ENCODE results near the gene FAU. TPM values are rescaled to one million over a fixed set of nuclear protein-coding genes. Genes with fewer than 3 reads are reported as not detected.
A peak's percentile ranks its signal among the peaks of the same experiment; 100 is the strongest.

Gene FAU
- total and polyA plus RNA-seq, 9 of the 15 experiments (the other 6 are each of a cell fraction or from before 2014, with no cell fraction given): 433 to 1,827 (median 942) TPM

DNA sequence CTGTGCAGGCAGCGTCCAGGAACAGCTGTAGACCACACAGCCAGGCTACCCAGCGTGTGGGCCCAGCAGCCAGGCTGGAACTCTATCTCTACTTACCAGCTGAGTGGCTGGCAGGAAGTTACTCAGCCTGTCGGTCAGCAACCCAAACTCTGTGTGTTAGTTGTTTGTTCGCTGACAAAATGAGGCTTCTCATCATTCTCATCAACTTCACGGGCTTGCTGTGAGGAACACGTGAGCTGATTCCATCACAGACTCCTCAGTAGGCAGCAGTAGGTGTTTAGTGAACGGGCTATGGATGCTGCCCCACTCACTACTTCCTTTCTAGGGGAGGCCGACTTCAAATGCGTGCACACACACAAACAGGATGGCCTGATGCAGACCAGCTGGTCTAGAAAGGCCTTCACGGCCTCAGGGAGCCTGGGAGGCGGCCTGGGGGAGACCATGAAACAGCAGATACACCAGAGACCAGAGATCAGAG, 47.3 kb upstream of the FAU start (continued):
- TF ChIP-seq ZBTB1 (CRISPR knock-in tag; IDR thresholded peaks at IDR 0.05; ENCODE audit: borderline replicate concordance, low read depth) (peak; percentile 25; the same call in 1 of the 2 replicates), MTA3 (IDR thresholded peaks at IDR 0.05; ENCODE audit: borderline replicate concordance) (no peak), PPARD (CRISPR knock-in tag; IDR thresholded peaks at IDR 0.05) (no peak), FOXA3 (CRISPR knock-in tag; conservative IDR thresholded peaks at IDR 0.05 in 1 of 2, IDR thresholded peaks at IDR 0.05 in 1 of 2) (no peak), TAF7 (tag; IDR thresholded peaks at IDR 0.05) (no peak), CHCHD3 (CRISPR knock-in tag; IDR thresholded peaks at IDR 0.05) (no peak), HDAC2 (IDR thresholded peaks at IDR 0.05) (no peak; the same call in 1 of the 2 replicates), ZNF12 (CRISPR knock-in tag; IDR thresholded peaks at IDR 0.05) (no peak), TEAD1 (CRISPR knock-in tag; IDR thresholded peaks at IDR 0.05) (no peak; a peak in 1 of 4 replicates), PHF20 (IDR thresholded peaks at IDR 0.05; ENCODE audit: partially characterized antibody) (no peak), FOXA1 (IDR thresholded peaks at IDR 0.05; ENCODE audit: borderline replicate concordance) (no peak), KDM1A (IDR thresholded peaks at IDR 0.05) (peak in 1 of 2 experiments; percentile 50; a peak in 1 of 4 replicates), GATAD2B (IDR thresholded peaks at IDR 0.05; ENCODE audit: borderline replicate concordance) (no peak), MCM7 (IDR thresholded peaks at IDR 0.05) (no peak), ZNF347 (CRISPR knock-in tag; IDR thresholded peaks at IDR 0.05; ENCODE audit: low read depth) (no peak), RAD51 (IDR thresholded peaks at IDR 0.05; ENCODE audit: borderline replicate concordance, low read depth) (no peak; the same call in 1 of the 2 replicates), ZNF41 (CRISPR knock-in tag; conservative IDR thresholded peaks at IDR 0.05) (no peak), MEF2D (tag; conservative IDR thresholded peaks at IDR 0.05; ENCODE audit: low read depth) (no peak), SMAD4 (CRISPR knock-in tag; conservative IDR thresholded peaks at IDR 0.05) (peak; percentile 97), KDM4B (IDR thresholded peaks at IDR 0.05; ENCODE audit: borderline replicate concordance in 2 of 2, low read depth in 1 of 2) (no peak)
- TF ChIP-seq, protein P1, sequence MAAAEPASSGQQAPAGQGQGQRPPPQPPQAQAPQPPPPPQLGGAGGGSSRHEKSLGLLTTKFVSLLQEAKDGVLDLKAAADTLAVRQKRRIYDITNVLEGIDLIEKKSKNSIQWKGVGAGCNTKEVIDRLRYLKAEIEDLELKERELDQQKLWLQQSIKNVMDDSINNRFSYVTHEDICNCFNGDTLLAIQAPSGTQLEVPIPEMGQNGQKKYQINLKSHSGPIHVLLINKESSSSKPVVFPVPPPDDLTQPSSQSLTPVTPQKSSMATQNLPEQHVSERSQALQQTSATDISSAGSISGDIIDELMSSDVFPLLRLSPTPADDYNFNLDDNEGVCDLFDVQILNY (CRISPR knock-in tag; IDR thresholded peaks at IDR 0.05): no peak
- TF ChIP-seq, protein P2, sequence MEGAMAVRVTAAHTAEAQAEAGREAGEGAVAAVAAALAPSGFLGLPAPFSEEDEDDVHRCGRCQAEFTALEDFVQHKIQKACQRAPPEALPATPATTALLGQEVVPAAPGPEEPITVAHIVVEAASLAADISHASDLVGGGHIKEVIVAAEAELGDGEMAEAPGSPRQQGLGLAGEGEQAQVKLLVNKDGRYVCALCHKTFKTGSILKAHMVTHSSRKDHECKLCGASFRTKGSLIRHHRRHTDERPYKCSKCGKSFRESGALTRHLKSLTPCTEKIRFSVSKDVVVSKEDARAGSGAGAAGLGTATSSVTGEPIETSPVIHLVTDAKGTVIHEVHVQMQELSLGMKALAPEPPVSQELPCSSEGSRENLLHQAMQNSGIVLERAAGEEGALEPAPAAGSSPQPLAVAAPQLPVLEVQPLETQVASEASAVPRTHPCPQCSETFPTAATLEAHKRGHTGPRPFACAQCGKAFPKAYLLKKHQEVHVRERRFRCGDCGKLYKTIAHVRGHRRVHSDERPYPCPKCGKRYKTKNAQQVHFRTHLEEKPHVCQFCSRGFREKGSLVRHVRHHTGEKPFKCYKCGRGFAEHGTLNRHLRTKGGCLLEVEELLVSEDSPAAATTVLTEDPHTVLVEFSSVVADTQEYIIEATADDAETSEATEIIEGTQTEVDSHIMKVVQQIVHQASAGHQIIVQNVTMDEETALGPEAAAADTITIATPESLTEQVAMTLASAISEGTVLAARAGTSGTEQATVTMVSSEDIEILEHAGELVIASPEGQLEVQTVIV (CRISPR knock-in tag; IDR thresholded peaks at IDR 0.05; ENCODE audit: borderline replicate concordance): no peak
- TF ChIP-seq, protein P3, sequence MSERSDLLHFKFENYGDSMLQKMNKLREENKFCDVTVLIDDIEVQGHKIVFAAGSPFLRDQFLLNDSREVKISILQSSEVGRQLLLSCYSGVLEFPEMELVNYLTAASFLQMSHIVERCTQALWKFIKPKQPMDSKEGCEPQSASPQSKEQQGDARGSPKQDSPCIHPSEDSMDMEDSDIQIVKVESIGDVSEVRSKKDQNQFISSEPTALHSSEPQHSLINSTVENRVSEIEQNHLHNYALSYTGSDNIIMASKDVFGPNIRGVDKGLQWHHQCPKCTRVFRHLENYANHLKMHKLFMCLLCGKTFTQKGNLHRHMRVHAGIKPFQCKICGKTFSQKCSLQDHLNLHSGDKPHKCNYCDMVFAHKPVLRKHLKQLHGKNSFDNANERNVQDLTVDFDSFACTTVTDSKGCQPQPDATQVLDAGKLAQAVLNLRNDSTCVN (CRISPR knock-in tag; IDR thresholded peaks at IDR 0.05): no peak
- TF ChIP-seq, protein P4, sequence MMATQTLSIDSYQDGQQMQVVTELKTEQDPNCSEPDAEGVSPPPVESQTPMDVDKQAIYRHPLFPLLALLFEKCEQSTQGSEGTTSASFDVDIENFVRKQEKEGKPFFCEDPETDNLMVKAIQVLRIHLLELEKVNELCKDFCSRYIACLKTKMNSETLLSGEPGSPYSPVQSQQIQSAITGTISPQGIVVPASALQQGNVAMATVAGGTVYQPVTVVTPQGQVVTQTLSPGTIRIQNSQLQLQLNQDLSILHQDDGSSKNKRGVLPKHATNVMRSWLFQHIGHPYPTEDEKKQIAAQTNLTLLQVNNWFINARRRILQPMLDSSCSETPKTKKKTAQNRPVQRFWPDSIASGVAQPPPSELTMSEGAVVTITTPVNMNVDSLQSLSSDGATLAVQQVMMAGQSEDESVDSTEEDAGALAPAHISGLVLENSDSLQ (IDR thresholded peaks at IDR 0.05): peak; percentile 70
